K562 (cell line): ENCODE measurements around the gene ITPR3. TPM values are rescaled to one million over a fixed set of nuclear protein-coding genes. Genes with fewer than 3 reads are reported as not detected.

Source experiments
- ATAC-seq: fragments of 200-7000 bp; cut with Tn5 transposase; 3 replicates; pipeline ENCODE4 v1.9.1; 2020; ENCODE audit warnings: moderate library complexity
- BruUV-seq: library from RNA; stranded (reverse); fragments of 400-500 nt; replicated peaks from 2 replicates; lab custom pipeline; 2021; lab: Mats Ljungman, UMichigan
- CTCF ChIA-PET: fragments of 300-600 bp; formaldehyde crosslinking; extraction: SDS; loops from one replicate; lab custom pipeline; 2021; ENCODE audit warnings: low intra/inter-chr PET ratio; lab: Yijun Ruan, JAX
- POLR2A ChIA-PET: fragments of 300-600, 350-650 bp; sonication (Branson Sonifier 250); formaldehyde crosslinking; extraction: SDS; loops from one replicate; lab custom pipeline; 2021; ENCODE audit warnings: antibody characterized with exemption, inconsistent platforms; lab: Yijun Ruan, JAX
- DNase-seq, 4 experiments: peaks; one replicate each; pipeline versions ENCODE4 v3.0.0 to v3.0.0-alpha.2; 2011 to 2018; ENCODE audit warnings: low spot score in 3 of 4, mixed read lengths in 3 of 4; ENCODE audit errors: extremely low read depth in 1 of 4
- FAIRE-seq: peaks from 2 replicates; lab custom pipeline; 2011; peaks lifted over from hg19 to GRCh38; lab: Jason Lieb, UNC
- H2AFZ ChIP-seq: 2 replicates; pipeline ENCODE4 v1.6.0; 2011; ENCODE audit warnings: low read depth, low read length, control low read depth, inconsistent platforms
- H3K27ac ChIP-seq: fragments of 200-600 bp; 3 replicates; pipeline ENCODE4 v1.8.0; 2011; ENCODE audit warnings: low read depth, mild to moderate bottlenecking, control low read depth, inconsistent platforms, low read length, moderate library complexity, mixed read lengths; ENCODE audit errors: extremely low read depth
- H3K27me3 ChIP-seq, 2 experiments: fragments of 300-600 bp in 1 of 2; 2 replicates in 1 of 2; 3 replicates in 1 of 2; pipeline versions ENCODE4 v1.6.0 to v1.8.0; 2011; ENCODE audit warnings: inconsistent platforms in 2 of 2, low read length in 2 of 2, mild to moderate bottlenecking in 1 of 2, mixed read lengths in 1 of 2, moderate library complexity in 1 of 2; ENCODE audit not compliant: control insufficient read depth in 2 of 2, insufficient read depth in 2 of 2
- H3K36me3 ChIP-seq: fragments of 300-600 bp; 3 replicates; pipeline ENCODE4 v1.8.0; 2011; ENCODE audit warnings: mild to moderate bottlenecking, low read length, inconsistent platforms; ENCODE audit not compliant: control insufficient read depth, insufficient read depth
- H3K4me1 ChIP-seq, 2 experiments: fragments of 200-600 bp in 1 of 2; replicated peaks in 1 of 2; 2 replicates in 1 of 2; 3 replicates in 1 of 2; pipeline versions ENCODE4 v1.5.1 to v1.8.0; 2011; ENCODE audit warnings: inconsistent platforms in 2 of 2, low read length in 2 of 2, mild to moderate bottlenecking in 1 of 2, mixed read lengths in 1 of 2, moderate library complexity in 1 of 2; ENCODE audit not compliant: control insufficient read depth in 2 of 2, insufficient read depth in 2 of 2
- H3K4me2 ChIP-seq: 2 replicates; pipeline ENCODE4 v1.6.1; 2011; ENCODE audit warnings: low read length, control low read depth, inconsistent platforms, mixed read lengths; ENCODE audit not compliant: insufficient read depth
- H3K4me3 ChIP-seq: fragments of 200-600 bp; sonication (generic), shearing (Covaris generic); 2 replicates; pipeline ENCODE4 v1.5.1; 2016; ENCODE audit warnings: control low read depth, inconsistent platforms
- H3K79me2 ChIP-seq: fragments of 200-600 bp; 3 replicates; pipeline ENCODE4 v1.8.0; 2011; ENCODE audit warnings: low read length, inconsistent platforms; ENCODE audit not compliant: control insufficient read depth, insufficient read depth
- H3K9ac ChIP-seq, 2 experiments: 2 replicates each; pipeline versions ENCODE4 v1.6.0 to v1.6.1; 2011; ENCODE audit warnings: low read depth in 2 of 2, low read length in 2 of 2, control low read depth in 1 of 2, inconsistent platforms in 1 of 2, mild to moderate bottlenecking in 1 of 2, mixed read lengths in 1 of 2; ENCODE audit not compliant: insufficient read depth in 1 of 2
- H3K9me1 ChIP-seq: one replicate; pipeline ENCODE4 v1.6.0; 2011; ENCODE audit warnings: inconsistent platforms, mild to moderate bottlenecking, low read length, moderate library complexity; ENCODE audit not compliant: control insufficient read depth, insufficient read depth
- H3K9me3 ChIP-seq: replicated peaks from 2 replicates; pipeline ENCODE4 v1.5.1; 2011; ENCODE audit warnings: low read depth, low read length, inconsistent platforms; ENCODE audit not compliant: control insufficient read depth, insufficient read depth
- H4K20me1 ChIP-seq: replicated peaks from 2 replicates; pipeline ENCODE4 v1.6.1; 2011; ENCODE audit warnings: low read length, inconsistent platforms, mixed read lengths; ENCODE audit not compliant: control insufficient read depth, insufficient read depth
- GTF2A2 ChIP-seq: IDR thresholded peaks from 2 replicates; pipeline ENCODE4 v1.6.1; 2016; ENCODE audit warnings: mild to moderate bottlenecking, missing genetic modification characterization, missing compliant biosample characterization
- L3MBTL2 ChIP-seq: fragments of 450-650 bp; IDR thresholded peaks from 2 replicates; pipeline ENCODE4 v1.6.1; 2016; ENCODE audit warnings: mild to moderate bottlenecking, moderate library complexity
- NFYB ChIP-seq: IDR thresholded peaks from 2 replicates; pipeline ENCODE4 v1.6.1; 2011; ENCODE audit warnings: mild to moderate bottlenecking, moderate library complexity; ENCODE audit not compliant: insufficient read length; ENCODE audit errors: extremely low read depth
- NR2C2 ChIP-seq, 2 experiments: fragments of 200-800 bp in 1 of 2; sonication (Bioruptor generic) in 1 of 2; sonication (generic) in 1 of 2; formaldehyde crosslinking in 1 of 2; IDR thresholded peaks; 2 replicates each; pipeline versions ENCODE4 v1.6.1 to v1.8.0; 2016 to 2022; ENCODE audit warnings: mild to moderate bottlenecking in 1 of 2, missing compliant biosample characterization in 1 of 2, missing genetic modification characterization in 1 of 2, missing genetic modification reagents in 1 of 2
- RAD51 ChIP-seq: fragments of 450-650 bp; IDR thresholded peaks from 2 replicates; pipeline ENCODE4 v1.7.1; 2016; ENCODE audit warnings: low read depth, mild to moderate bottlenecking, borderline replicate concordance
- RCOR1 ChIP-seq, 2 experiments: IDR thresholded peaks; 2 replicates each; pipeline ENCODE4 v1.6.1; 2012; ENCODE audit warnings: low read depth in 2 of 2, low read length in 2 of 2, borderline replicate concordance in 1 of 2, improper control_type of control experiment in 1 of 2
- TBL1XR1 ChIP-seq, 2 experiments: IDR thresholded peaks; 2 replicates each; pipeline ENCODE4 v1.6.1; 2012; ENCODE audit warnings: improper control_type of control experiment in 2 of 2, low read length in 2 of 2, mild to moderate bottlenecking in 1 of 2
- TEAD4 ChIP-seq, 2 experiments: sonication (generic) in 1 of 2; formaldehyde crosslinking in 1 of 2; IDR thresholded peaks; 2 replicates each; pipeline versions ENCODE4 v1.6.1 to v1.8.0; 2012 to 2022; ENCODE audit warnings: borderline replicate concordance in 1 of 2, inconsistent platforms in 1 of 2, low read length in 1 of 2, mild to moderate bottlenecking in 1 of 2, missing genetic modification reagents in 1 of 2
- ZNF668 ChIP-seq: fragments of 250-450 bp; sonication (Bioruptor Pico); IDR thresholded peaks from 2 replicates; pipeline ENCODE4 v1.8.0; 2022; ENCODE audit warnings: mild to moderate bottlenecking, inconsistent platforms
- WGBS: fragments of 100-300 bp; shearing (Covaris generic); methylation state at CpG from one replicate; pipeline ENCODE4 v1.1.6; 2016; ENCODE audit warnings: low coverage, mixed read lengths; ENCODE audit not compliant: insufficient coverage; ENCODE audit errors: missing lambda C conversion rate; 5-methylcytosine and 5-hydroxymethylcytosine counted together
- in situ Hi-C: fragments of 300-500 bp; cut with MboI; formaldehyde crosslinking; loops from 4 replicates; pipeline ENCODE4 v1.15.0; 2018; ENCODE audit warnings: inconsistent platforms, mixed read lengths
- intact Hi-C: fragments of 100-400 bp; cut with micrococcal nuclease; formaldehyde crosslinking; loops from 2 replicates; pipeline ENCODE4 v1.14.2; 2022
- polyA plus RNA-seq, 8 experiments: library from polyadenylated mRNA; depleted of rRNA in 4 of 8; stranded (reverse) in 5 of 8; unstranded in 3 of 8; fragments of >200 nt; fragmentation: Nextera tagmentation in 2 of 8; fragmentation: Illumina TruSeq in 1 of 8; extraction: Ambion mirVana in 2 of 8; extraction: Trizol in 1 of 8; gene quantifications; 2 replicates each; pipeline versions ENCODE4 v1.2.1 to v1.2.3, GENCODE V29; 2011 to 2014; ENCODE audit warnings: inconsistent platforms in 1 of 8, missing spikeins in 1 of 8
- total RNA-seq, 7 experiments: library from RNA; depleted of rRNA in 6 of 7; stranded (reverse); fragments of >200 nt in 6 of 7; fragmentation: Illumina TruSeq in 2 of 7; extraction: Trizol in 2 of 7; gene quantifications; 2 replicates each; pipeline versions ENCODE4 v1.2.1 to v1.2.3, GENCODE V29; 2011 to 2021; ENCODE audit warnings: low replicate concordance in 1 of 7

Gene ITPR3
- total and polyA plus RNA-seq, 9 of the 15 experiments (the other 6 are each of a cell fraction or from before 2014, with no cell fraction given): 0.39 to 35.7 (median 13.2) TPM

- no peak for TF ChIP-seq TEAD4 (IDR thresholded peaks at IDR 0.05; ENCODE audit: low read length)
- TF ChIP-seq TEAD4 (CRISPR knock-in tag; IDR thresholded peaks at IDR 0.05; ENCODE audit: borderline replicate concordance): no peak
- TF ChIP-seq, all 486 proteins: peak for 0
Measured at GRCh38 chr6:33727126-33727525, 106.0 kb downstream of the ITPR3 start (continued).

GRCh38 chr6:33727932-33728331, 106.8 kb downstream of the ITPR3 start:
- Histone ChIP-seq H3K36me3 (no peaks in the 10 kb centered on the region), H3K4me2 (no peak overlapping the region), H3K27me3 (peaks cover 60 to 85% of the 10 kb centered on the region in 2 experiments), H3K9ac (no peak overlapping the region), H3K4me1 (peaks cover 6 to 9% of the 10 kb centered on the region in 2 experiments; a peak in 3 of 5 replicates), H2AFZ (no peak overlapping the region), H3K4me3 (no peak overlapping the region), H4K20me1 (peaks cover 19% of the 10 kb centered on the region; the same call in 1 of the 2 replicates), H3K9me3 (no peaks in the 10 kb centered on the region), H3K9me1 (no peaks in the 10 kb centered on the region), H3K27ac (no peak overlapping the region), H3K79me2 (no peaks in the 10 kb centered on the region)
- WGBS: under 1% methylated on average over 11 of the region's 11 CpGs
- BruUV-seq: no TSS peak
- TF ChIP-seq ZNF668: no peak
- no peak for TF ChIP-seq RCOR1 (IDR thresholded peaks at IDR 0.05; ENCODE audit: borderline replicate concordance in 1 of 2, low read depth in 2 of 2, low read length in 2 of 2)
- TF ChIP-seq L3MBTL2: no peak
- no peak for TF ChIP-seq NFYB
- no peak for TF ChIP-seq TBL1XR1 (IDR thresholded peaks at IDR 0.05; ENCODE audit: low read length in 2 of 2)
- TF ChIP-seq RAD51: no peak
- TF ChIP-seq GTF2A2 (tag): no peak
- no peak for TF ChIP-seq NR2C2 (CRISPR knock-in tag; IDR thresholded peaks at IDR 0.05)
- TF ChIP-seq NR2C2 (tag; IDR thresholded peaks at IDR 0.05): no peak
- DNase-seq: no peak
- in situ Hi-C loops: no loop called here
- FAIRE-seq: no peak
- CTCF ChIA-PET: no interaction called here
- ATAC-seq: no peak
- POLR2A ChIA-PET: interaction anchor here (0.9 kb wide), 1 partner anchor 10 kb away, joined by 4 read pairs; no protein-coding TSS in a partner anchor
- intact Hi-C loops: no loop called here
